Right cardiac atrium (tissue), 5 donors: ENCODE data around the gene SFXN5. TPM values are rescaled to one million over a fixed set of nuclear protein-coding genes. Genes with fewer than 3 reads are reported as not detected.
A peak's percentile ranks its signal among the peaks of the same experiment; 100 is the strongest.

Experiments
- ATAC-seq, 2 donors: fragments of 200-7000 bp; cut with Tn5 transposase; one replicate each; pipeline versions ENCODE4 v1.8.0 to v1.9.1; 2020; ENCODE audit warnings: moderate library complexity in 2 of 2, mild to moderate bottlenecking in 1 of 2
- DNase-seq, 3 donors: peaks; one replicate each; pipeline ENCODE4 v3.0.0-alpha.2; 2020
- H3K27ac ChIP-seq: one replicate; pipeline ENCODE4 v1.5.1; 2013; ENCODE audit warnings: mild to moderate bottlenecking, low read length, control low read depth, moderate library complexity
- H3K27me3 ChIP-seq: one replicate; pipeline ENCODE4 v1.6.1; 2013; ENCODE audit not compliant: control insufficient read depth, insufficient read depth
- H3K4me1 ChIP-seq: one replicate; pipeline ENCODE4 v1.6.1; 2013; ENCODE audit warnings: low read length; ENCODE audit not compliant: control insufficient read depth, insufficient read depth
- H3K4me3 ChIP-seq: one replicate; pipeline ENCODE4 v1.5.1; 2013; ENCODE audit warnings: low read length, control low read depth
- H3K9me3 ChIP-seq: one replicate; pipeline ENCODE4 v1.6.1; 2013; ENCODE audit warnings: low read length; ENCODE audit not compliant: control insufficient read depth
- whole genome bisulfite sequencing: extraction: QIAGEN DNeasy Blood & Tissue Kit; methylation state at CpG from one replicate; pipeline ENCODE4 v1.1.7; 2013; 5-methylcytosine and 5-hydroxymethylcytosine counted together
- intact Hi-C, 4 donors: fragments of 100-400 bp; cut with DNase I; formaldehyde crosslinking; loops; one replicate each; pipeline versions ENCODE4 v1.11.0 to v1.14.0; 2022 to 2023
- polyA plus RNA-seq: library from polyadenylated mRNA; stranded (reverse); fragments of 200-250 nt; gene quantifications from one replicate; pipeline ENCODE4 v1.2.3, GENCODE V29; 2013
- total RNA-seq, 4 donors: library from RNA; stranded (reverse); fragmentation: NEBNext Ultra II Directional; extraction: Animal tissue kit (Norgen Biotek cat#: 25700); gene quantifications; one replicate each; pipeline ENCODE4 v1.2.1, GENCODE V29; 2021
- donor health status: healthy with polysubstance abuse.
- donor health status: DM: no; HTN: yes; CAD: no.
- donor health status: DM: no; HTN: no; CAD: no.
- donor health status: DM: no; HTN: yes; CAD: no; lungs with severe emphysema.
- donor health status: DM: yes; HTN: yes; CAD: no.

SFXN5 gene
- total and polyA plus RNA-seq, 5 donors, result 7.6 to 12.1 (median 10.6) TPM

DNA sequence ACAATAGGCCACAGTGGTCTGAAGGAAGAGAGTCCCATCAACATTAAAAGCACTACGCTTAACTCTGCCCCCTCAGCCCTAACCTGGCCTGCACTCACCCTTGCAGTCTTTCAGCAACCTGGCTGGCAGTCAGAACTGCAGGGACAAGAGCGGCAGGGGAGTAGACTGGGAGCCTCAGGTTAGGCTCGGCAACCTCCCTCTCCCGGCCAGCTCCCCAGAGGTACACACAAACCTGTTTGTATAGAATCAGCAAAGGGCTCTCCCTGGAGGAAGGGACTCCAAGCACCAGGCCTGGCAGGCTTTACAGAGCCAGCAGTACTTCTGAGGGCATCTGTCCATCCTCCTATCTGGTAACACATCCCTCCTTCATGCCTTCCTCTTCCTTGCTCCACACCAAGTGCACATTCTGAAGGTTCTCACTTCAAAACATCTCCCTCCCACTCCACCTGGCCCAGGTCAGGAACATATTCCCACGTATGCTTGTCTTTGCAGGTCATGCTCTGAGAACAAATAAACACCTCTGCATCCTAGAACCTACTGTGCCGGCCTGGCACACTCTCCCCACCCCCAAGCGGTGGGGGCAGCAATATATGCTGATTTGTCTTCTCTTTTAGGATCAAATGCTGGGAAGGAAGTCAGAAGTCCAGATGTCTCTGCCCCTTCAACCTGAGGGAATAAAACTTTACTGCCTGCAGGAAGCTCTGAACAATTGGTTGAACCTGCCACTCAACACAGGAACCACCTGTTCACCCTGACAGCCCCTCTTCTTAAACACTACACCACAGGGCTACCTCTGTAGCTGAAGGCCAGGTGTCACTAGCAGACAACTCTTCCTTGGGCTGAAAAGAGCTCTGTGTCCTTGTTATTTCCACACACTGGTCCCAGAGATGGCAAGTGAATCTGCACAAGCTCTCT lies 12.6 kb upstream of the SFXN5 start:
- H3K4me1 ChIP-seq, result peaks cover 2% of the 10 kb centered on the region
- H3K4me3 ChIP-seq, result no peak overlapping the region
- DNase-seq, result no peak
- intact Hi-C loops, result no loop called here
- no peak overlapping the region for H3K27ac ChIP-seq
- H3K9me3 ChIP-seq, result no peaks in the 10 kb centered on the region
- 84% methylated on average over 7 of the region's 7 CpGs for WGBS
- H3K27me3 ChIP-seq, result no peaks in the 10 kb centered on the region
- no peak for ATAC-seq

DNA sequence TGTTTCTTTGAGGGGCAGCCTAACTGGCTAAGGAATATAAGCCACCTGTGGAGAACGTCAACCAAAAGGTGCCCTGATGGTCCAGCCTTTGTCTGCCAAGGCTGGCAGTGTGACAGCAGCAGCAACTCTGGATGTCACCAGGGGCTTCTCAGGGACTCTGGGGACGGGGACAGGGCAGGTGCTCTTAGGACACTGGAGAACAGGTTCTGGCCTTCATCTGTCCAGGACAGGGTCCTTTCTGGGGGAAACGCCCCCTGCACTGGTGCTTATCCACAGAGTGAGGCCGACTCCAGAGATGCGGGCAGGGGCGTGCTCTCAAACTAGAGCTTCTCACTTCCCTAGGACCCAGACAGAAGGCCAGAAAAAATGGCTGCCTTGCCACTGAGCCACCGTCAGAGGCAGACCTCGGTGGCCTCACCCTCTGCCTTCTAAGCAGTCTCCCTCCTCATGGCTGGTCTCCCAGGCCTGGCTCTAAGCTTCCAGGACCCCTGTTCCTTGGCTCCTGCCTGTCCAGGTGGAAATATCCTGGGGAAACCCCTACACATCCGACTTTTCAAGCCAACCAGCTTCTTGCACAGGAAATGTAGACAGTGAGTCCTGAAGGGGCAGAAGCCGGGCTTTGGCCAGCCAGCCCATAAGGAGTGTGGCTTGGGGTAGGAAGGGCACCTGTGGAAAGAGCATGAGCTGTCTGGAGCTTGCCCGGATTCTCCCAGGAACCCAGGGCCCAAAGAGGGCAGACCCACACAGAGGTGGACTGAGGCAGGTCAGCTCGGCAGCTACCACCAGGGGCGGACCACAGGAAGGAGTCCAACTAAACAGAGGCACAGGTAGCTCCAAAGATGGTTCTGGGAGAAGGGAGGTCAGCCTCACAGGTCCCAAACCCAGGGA lies 11.3 kb upstream of the SFXN5 start:
- no peak for DNase-seq
- 77% methylated on average over 13 of the region's 13 CpGs for WGBS
- intact Hi-C loops, result no loop called here
- Histone ChIP-seq H3K9me3 (no peaks in the 10 kb centered on the region), H3K27ac (no peak overlapping the region), H3K27me3 (no peaks in the 10 kb centered on the region), H3K4me1 (peaks cover 2% of the 10 kb centered on the region), H3K4me3 (no peak overlapping the region)
- ATAC-seq, result no peak

DNA sequence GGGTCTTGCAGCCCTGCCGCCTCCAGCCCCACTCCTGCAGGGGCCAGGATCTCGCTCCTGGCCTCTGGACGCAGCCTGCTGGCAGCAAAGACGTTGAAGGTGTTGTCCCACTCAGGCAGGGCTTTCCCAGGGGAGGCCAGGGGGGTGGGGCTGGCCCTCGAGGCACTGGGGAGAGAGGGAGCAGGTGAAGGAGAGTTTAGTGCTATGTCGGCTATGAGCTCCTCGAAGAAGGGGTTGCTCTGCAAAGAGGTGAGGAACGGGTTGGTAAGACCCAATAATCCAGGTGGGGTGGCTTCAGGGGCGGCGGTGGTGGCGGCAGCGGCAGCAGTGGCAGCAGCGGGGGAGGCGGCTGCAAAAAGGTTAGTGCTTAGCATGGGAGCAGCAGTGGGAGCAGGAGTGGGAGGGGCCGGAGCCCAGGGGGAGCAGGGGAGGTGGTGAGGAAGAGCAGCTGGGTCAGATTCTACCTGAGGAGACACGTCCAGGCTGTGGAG lies 9.7 kb upstream of the SFXN5 start:
- ATAC-seq, result no peak

DNA sequence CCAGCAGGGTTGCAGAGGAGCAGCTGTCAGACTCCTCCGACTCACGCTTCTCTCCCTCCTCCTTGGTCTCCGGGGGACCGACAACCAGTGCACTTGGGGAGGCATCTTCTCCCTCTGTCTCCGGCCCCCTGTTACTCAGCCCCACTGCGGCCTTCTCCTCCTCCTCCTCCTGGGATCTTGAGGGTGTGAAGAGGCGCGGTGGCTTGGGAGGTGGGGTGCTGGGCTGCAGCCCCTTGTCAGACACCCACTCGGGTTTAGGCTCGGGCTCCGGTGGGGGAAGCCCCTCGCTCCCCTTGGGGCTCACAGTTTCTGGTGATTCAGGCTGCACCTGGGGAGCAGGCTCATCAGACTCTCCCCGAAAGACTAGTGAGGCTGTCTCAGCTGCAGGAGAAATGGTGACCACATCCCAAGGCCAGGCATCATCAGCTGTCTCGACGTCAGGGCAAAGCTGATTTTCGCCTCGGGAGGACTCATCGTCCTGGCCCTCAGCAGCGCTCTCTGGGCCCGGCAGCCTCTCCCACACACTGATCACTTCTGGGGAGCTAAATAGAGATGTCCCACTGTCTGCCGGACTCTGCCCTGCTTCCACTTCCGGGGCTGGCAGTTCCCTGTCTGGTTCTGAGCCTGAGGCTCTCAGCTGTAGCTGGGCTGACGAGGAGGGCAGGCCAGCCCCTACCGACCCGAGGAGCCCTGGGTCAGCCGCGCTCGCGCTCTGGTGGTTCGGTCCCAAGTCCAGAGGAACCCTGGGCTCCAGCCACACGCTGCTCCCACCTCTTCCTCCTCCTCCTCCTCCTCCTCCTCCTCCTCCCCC lies 9.0 kb upstream of the SFXN5 start:
- Histone ChIP-seq H3K27ac (no peak overlapping the region), H3K27me3 (no peaks in the 10 kb centered on the region), H3K9me3 (no peaks in the 10 kb centered on the region), H3K4me1 (peaks cover 2% of the 10 kb centered on the region), H3K4me3 (no peak overlapping the region)
- intact Hi-C loops, result no loop called here
- DNase-seq (no peak), ATAC-seq (no peak)
- 76% methylated on average over 31 of the region's 31 CpGs for WGBS

More for the DNA sequence above, 9.7 kb upstream of the SFXN5 start:
- 87% methylated on average over 16 of the region's 16 CpGs for WGBS
- no peak overlapping the region for H3K27ac ChIP-seq
- H3K4me1 ChIP-seq, result peaks cover 2% of the 10 kb centered on the region
- H3K4me3 ChIP-seq, result no peak overlapping the region
- H3K27me3 ChIP-seq, result no peaks in the 10 kb centered on the region
- no peaks in the 10 kb centered on the region for H3K9me3 ChIP-seq
- intact Hi-C loops, result no loop called here
- DNase-seq, result no peak

DNA sequence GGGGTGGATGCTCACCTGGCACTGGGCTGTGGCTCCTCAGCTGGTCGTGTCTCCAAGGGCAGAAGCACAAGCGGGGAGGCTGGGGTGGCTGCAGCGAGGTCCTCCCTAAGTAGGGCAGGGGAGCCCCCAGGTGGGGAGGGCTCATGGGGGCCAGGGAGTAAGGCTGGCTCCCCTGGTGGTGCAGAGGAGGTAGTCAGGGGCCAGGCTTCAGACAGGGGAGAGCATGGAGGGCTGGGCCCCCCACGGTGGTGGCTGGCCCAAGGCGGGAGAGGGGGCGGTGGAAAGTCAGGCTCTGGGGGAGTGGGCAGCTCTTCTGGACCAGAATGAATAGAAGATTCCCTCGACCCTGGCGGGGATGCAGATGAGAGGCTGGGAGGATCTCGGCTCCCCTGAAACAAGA lies 8.1 kb upstream of the SFXN5 start:
- intact Hi-C loops, result no loop called here
- no peak for DNase-seq
- Histone ChIP-seq H3K9me3 (no peaks in the 10 kb centered on the region), H3K4me3 (no peak overlapping the region), H3K27me3 (no peaks in the 10 kb centered on the region), H3K27ac (no peak overlapping the region), H3K4me1 (no peaks in the 10 kb centered on the region)
- WGBS, result 90% methylated on average over 9 of the region's 9 CpGs
- no peak for ATAC-seq

DNA sequence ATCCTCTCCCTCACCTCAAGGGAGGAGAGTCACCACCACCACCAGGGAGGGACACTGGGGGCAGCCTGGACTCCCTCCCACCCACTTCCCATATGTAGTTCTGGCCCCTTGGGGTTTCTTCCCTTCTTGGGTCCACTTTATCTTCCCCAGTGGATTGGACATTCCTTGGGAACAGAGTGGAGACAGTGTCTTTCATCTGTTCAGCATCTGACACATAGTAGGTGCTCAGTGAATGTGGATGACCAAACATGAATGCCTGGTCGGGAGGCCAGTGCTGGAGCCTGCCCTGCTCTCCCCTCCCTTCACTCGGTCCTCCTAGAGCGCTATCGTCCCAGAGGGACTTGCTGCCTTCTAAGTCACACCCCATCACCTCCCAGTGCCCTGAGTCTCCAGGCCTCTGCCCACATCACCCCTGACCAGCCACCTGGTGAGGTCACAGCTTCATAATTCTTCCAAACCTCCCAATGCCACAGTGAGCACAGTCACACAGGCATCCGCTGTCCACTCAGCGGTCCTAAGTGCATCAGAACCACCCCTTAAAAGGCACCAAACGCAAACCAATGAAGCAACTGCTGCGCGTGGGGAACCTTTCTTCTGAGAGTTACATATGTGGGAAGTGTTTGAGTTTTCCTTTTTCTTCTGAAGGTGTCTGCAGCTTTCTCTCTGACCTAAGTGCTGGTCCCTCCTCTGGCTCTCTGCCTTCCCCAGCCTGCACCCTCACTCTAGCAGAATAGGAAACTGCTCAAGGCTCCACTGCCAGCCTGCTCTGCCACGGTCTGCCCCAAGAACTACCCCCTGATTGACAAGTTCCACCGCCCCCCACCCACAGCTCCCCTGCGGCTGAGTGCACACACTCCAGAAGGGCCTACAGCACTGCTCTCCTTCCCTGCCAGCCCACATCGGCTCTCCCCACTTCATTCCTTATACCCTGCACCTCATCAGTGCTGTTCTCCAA lies 7.2 kb upstream of the SFXN5 start:
- H3K4me1 ChIP-seq, result no peaks in the 10 kb centered on the region
- DNase-seq, result no peak
- 86% methylated on average over 13 of the region's 13 CpGs for WGBS
- no peaks in the 10 kb centered on the region for H3K9me3 ChIP-seq
- no peak for ATAC-seq
- H3K4me3 ChIP-seq, result no peak overlapping the region
- no peaks in the 10 kb centered on the region for H3K27me3 ChIP-seq
- intact Hi-C loops, result no loop called here
- no peak overlapping the region for H3K27ac ChIP-seq

DNA sequence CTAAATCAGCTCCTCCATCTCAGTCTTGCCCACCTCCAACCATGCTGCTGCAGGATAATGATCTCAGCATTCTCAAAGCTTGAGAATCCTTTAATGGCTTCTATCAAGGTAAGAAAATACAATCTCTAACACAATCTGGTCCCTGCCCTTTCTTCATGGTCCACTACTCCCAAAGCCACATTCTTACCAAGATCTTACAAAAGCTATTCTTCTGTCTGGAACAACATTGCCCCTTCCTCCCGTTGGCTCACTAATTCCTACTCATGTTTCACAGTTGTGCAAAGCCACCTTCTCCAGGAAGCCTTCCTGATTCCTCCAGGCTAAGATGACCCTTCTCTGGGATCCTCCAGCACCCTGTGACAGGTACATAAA lies 5.9 kb upstream of the SFXN5 start:
- ATAC-seq (no peak), DNase-seq (no peak)
- Histone ChIP-seq H3K4me3 (no peak overlapping the region), H3K27me3 (no peaks in the 10 kb centered on the region), H3K4me1 (no peaks in the 10 kb centered on the region), H3K9me3 (no peaks in the 10 kb centered on the region), H3K27ac (no peak overlapping the region)
- intact Hi-C loops, result no loop called here
- 92% methylated on average over 1 of the region's 1 CpG for WGBS

DNA sequence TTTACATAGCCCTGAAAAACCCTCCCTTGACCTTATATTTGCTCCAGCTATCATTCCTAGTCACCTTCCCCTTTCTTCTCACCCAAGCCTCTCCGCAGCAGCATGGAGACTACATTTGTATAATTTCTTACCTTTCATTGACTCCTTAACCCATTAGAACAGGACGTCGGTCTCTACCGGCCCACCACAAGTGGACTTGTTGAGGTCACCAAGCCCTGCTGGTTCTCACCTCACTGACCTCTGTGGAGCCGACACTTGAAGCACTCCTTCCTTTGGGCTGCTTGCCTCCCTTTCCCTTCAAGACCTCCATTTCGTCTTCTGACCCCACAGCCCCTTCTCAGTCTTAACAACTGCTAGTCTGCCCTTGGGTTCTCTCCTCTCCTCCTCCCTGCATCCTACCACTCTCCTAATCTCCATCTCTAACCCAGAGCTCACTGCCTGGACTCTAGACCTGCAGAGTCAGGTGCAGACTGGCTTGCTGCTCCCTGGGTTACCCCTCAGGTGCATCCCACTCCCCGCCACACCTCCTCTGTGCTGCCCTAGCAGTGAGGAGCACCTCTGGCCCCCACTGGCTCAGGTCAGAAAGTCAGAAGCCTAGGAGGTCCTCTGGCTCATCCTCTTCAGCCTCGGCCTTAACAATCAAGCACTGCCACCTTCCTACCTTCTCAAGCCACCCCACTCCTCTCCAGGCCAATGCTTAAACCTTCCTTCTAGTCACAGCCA lies 5.3 kb upstream of the SFXN5 start:
- DNase-seq (no peak), ATAC-seq (no peak)
- Histone ChIP-seq H3K4me1 (no peaks in the 10 kb centered on the region), H3K9me3 (no peaks in the 10 kb centered on the region), H3K27me3 (no peaks in the 10 kb centered on the region), H3K4me3 (no peak overlapping the region), H3K27ac (no peak overlapping the region)
- 88% methylated on average over 8 of the region's 8 CpGs for WGBS
- intact Hi-C loops, result no loop called here

DNA sequence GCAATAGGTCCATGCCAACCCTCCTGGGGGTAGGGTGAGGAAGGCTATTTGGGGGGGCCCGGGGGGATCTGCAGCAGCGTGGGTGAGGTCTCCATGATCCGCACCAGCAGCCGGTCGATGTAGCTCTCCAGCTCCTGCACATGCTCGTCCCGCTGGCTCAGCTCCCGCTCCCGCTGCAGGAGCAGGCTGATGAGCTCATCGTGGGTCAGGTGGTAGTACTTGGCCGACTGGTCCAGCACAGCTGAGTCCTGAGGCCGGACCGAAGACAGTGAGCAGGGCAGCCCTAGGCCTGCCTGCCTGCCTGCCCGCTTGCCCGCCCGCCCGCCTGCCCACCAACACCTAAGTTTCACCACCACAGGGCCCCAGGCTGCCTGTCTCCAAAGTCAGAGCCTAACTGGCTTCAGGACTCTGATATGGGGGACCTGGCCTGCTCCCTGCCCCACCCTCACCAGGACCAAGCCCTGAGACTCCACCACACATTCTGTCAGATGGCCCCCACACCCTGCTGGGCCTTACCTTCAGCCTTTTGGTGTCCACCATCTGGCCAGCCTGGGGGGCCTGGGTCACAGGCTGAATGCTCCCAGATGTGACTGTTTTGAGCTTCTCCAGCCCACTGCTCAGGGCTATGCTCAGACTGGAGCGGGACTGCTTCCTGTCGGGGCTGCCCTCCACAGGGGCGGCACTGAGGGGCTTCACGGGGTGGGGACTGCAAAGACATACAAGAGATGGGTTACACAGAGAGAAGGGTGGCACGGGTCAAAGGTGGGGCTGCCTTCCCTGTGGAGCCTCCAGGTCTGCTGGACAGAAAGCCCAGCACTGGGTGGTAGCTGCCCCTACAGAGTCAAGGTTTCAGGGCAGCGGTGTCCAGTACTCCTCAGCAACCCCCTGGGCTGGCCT lies 4.2 kb upstream of the SFXN5 start:
- 84% methylated on average over 23 of the region's 23 CpGs for WGBS
- Histone ChIP-seq H3K4me3 (no peak overlapping the region), H3K27ac (no peak overlapping the region), H3K4me1 (no peaks in the 10 kb centered on the region), H3K27me3 (no peaks in the 10 kb centered on the region), H3K9me3 (no peaks in the 10 kb centered on the region)
- intact Hi-C loops, result no loop called here
- DNase-seq, result peak in 1 of 3 donors; percentile 57
- no peak for ATAC-seq
